GM18505 (cell line): Measurements from ENCODE around the gene DRC3.

ENCODE experiments used
- ATAC-seq: cut with Tn5 transposase; IDR thresholded peaks from one replicate; pipeline ENCODE4 v1.9.1; 2021; ENCODE audit not compliant: unreplicated experiment
- POLR2A ChIP-seq: IDR thresholded peaks from 4 replicates; pipeline ENCODE4 v1.6.1; 2011; ENCODE audit warnings: borderline replicate concordance; ENCODE audit not compliant: insufficient read depth, insufficient read length; ENCODE audit errors: extremely low read depth

The DRC3 gene

DNA sequence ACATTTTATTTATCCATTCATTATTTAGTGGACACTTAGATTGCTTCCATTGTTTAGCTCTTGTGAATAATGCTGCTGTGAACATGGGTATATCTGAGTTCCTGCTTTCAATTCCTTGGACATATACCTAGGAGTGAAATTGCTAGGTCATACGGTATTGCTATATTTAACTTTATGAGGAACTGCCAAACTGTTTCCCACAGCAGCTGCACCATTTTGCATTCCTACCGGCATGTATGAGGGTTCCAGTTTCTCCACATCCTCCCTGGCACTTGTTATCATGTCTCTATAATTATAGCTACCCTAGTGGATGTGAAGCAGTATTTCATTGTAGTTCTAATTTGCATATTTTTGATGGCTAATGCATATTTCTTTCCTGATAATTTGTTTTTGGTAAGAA is 91.4 kb downstream of the DRC3 start:
- no peak for ATAC-seq
- TF ChIP-seq POLR2A = no peak

DNA sequence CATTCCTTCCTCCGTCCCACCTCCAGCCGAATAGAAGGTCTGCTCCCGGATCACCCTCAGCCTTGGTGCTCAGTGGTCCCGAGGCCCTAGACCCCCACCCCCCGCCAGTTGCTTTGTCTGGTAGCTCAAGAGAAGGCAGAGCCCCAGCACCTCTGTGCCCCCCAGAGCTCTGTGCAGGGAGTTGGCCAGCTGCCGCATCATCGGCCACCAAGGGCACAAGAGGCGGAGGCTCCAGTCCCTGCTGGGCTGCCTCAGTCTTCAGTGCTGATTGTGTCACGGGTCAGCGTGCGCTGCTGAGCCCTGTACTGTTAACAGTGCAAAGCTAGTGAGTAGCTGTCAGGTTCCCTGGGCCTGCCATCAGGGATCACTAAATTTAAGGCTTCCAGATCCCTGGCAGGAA is 92.9 kb downstream of the DRC3 start:
- ATAC-seq = no peak
- TF ChIP-seq POLR2A = no peak
